ENCODE data around the gene MGST2.

- TF ChIP-seq CTCF (IDR thresholded peaks at IDR 0.05; ENCODE audit: low read depth, low read length) (no peak), POLR2A (IDR thresholded peaks at IDR 0.05; ENCODE audit: extremely low read depth, insufficient read length) (no peak), MYC (IDR thresholded peaks at IDR 0.05; ENCODE audit: low read depth, low read length) (no peak), MAX (IDR thresholded peaks at IDR 0.05; ENCODE audit: low read depth, low read length) (no peak)
These were observed 23.6 kb downstream of the MGST2 start for GRCh38 chr4:139689093-139689722.
